Panc1 (cell line): Measurements from ENCODE around the gene MC3R. TPM values are rescaled to one million over a fixed set of nuclear protein-coding genes. Genes with fewer than 3 reads are reported as not detected.

Experiments
- ATAC-seq: fragments of 200-7000 bp; cut with Tn5 transposase; 2 replicates; pipeline ENCODE4 v1.9.1; 2020; ENCODE audit warnings: mild to moderate bottlenecking, moderate library complexity
- BruUV-seq: library from RNA; stranded (reverse); fragments of 400-500 nt; replicated peaks from 2 replicates; lab custom pipeline; 2021; lab: Mats Ljungman, UMichigan
- CTCF ChIA-PET: fragments of 300-600 bp; sonication (Branson Sonifier 250); formaldehyde crosslinking; loops from one replicate; lab custom pipeline; 2022; ENCODE audit warnings: antibody characterized with exemption; lab: Charles Lee
- POLR2A ChIA-PET: fragments of 300-600 bp; sonication (Branson Sonifier 250); formaldehyde crosslinking; loops from one replicate; lab custom pipeline; 2022; ENCODE audit warnings: antibody characterized with exemption; lab: Charles Lee
- DNase-seq: peaks from one replicate; pipeline ENCODE4 v3.0.0-alpha.2; 2010; ENCODE audit warnings: low read depth, low spot score
- H3K27ac ChIP-seq: 2 replicates; pipeline ENCODE4 v1.5.1; 2011; ENCODE audit warnings: mild to moderate bottlenecking, low read length, inconsistent platforms
- H3K27me3 ChIP-seq: fragments of 200-500 bp; sonication (Bioruptor generic); 2 replicates; pipeline ENCODE4 v1.6.0; 2014; ENCODE audit warnings: low read length, inconsistent platforms; ENCODE audit not compliant: control insufficient read depth, insufficient read depth
- H3K36me3 ChIP-seq: fragments of 200-500 bp; sonication (Bioruptor generic); 2 replicates; pipeline ENCODE4 v1.5.1; 2014; ENCODE audit warnings: inconsistent platforms, mild to moderate bottlenecking, low read length, moderate library complexity; ENCODE audit not compliant: control insufficient read depth, insufficient read depth
- H3K4me1 ChIP-seq: 2 replicates; pipeline ENCODE4 v1.5.1; 2011; ENCODE audit warnings: inconsistent platforms, mild to moderate bottlenecking, low read length, moderate library complexity; ENCODE audit not compliant: control insufficient read depth, insufficient read depth
- H3K4me3 ChIP-seq, 2 experiments: 2 replicates each; pipeline ENCODE4 v1.5.1; 2011 to 2012; ENCODE audit warnings: low read depth in 2 of 2, low read length in 2 of 2, mild to moderate bottlenecking in 2 of 2, inconsistent platforms in 1 of 2, moderate library complexity in 1 of 2
- H3K9me3 ChIP-seq: fragments of 200-500 bp; sonication (Bioruptor generic); 2 replicates; pipeline ENCODE4 v1.5.1; 2014; ENCODE audit warnings: low read depth, mild to moderate bottlenecking, inconsistent platforms, low read length, moderate library complexity; ENCODE audit not compliant: control insufficient read depth, insufficient read depth
- POLR2AphosphoS5 ChIP-seq: IDR thresholded peaks from 2 replicates; pipeline ENCODE4 v1.6.1; 2012; ENCODE audit warnings: mild to moderate bottlenecking, low read depth, low read length, moderate library complexity
- SIN3A ChIP-seq: IDR thresholded peaks from 2 replicates; pipeline ENCODE4 v1.6.1; 2012; ENCODE audit warnings: low read depth, mild to moderate bottlenecking, low read length, moderate library complexity, borderline replicate concordance; ENCODE audit not compliant: insufficient read depth
- TCF7L2 ChIP-seq: IDR thresholded peaks from 2 replicates; pipeline ENCODE4 v1.6.1; 2011; ENCODE audit warnings: mild to moderate bottlenecking, low read depth, low read length, inconsistent platforms
- in situ Hi-C: cut with HindIII; loops from 2 replicates; pipeline ENCODE4 v1.10.0; 2016; ENCODE audit warnings: low sequenced_read_pairs, low pct_unique_long_range_greater_than_20kb
- intact Hi-C: fragments of 100-400 bp; cut with micrococcal nuclease; formaldehyde crosslinking; loops from one replicate; pipeline ENCODE4 v1.10.0; 2022; ENCODE audit not compliant: unreplicated experiment
- total RNA-seq: library from RNA; stranded (reverse); gene quantifications from one replicate; pipeline ENCODE4 v1.2.1, GENCODE V29; 2021; ENCODE audit not compliant: unreplicated experiment
- TF ChIP-seq, protein P1 (sequence below), 2 experiments: IDR thresholded peaks; 2 replicates each; pipeline ENCODE4 v1.6.1; 2011 to 2012; ENCODE audit warnings: low read depth in 2 of 2, control low read depth in 1 of 2, low read length in 1 of 2, mild to moderate bottlenecking in 1 of 2, moderate library complexity in 1 of 2; ENCODE audit not compliant: insufficient read depth in 1 of 2
- TF ChIP-seq, protein P2 (sequence below): fragments of 450-650 bp; IDR thresholded peaks from 2 replicates; pipeline ENCODE4 v1.5.1; 2017; ENCODE audit warnings: mild to moderate bottlenecking

MC3R gene
- total RNA-seq, 1 experiment from 2014 or later: not detected

DNA sequence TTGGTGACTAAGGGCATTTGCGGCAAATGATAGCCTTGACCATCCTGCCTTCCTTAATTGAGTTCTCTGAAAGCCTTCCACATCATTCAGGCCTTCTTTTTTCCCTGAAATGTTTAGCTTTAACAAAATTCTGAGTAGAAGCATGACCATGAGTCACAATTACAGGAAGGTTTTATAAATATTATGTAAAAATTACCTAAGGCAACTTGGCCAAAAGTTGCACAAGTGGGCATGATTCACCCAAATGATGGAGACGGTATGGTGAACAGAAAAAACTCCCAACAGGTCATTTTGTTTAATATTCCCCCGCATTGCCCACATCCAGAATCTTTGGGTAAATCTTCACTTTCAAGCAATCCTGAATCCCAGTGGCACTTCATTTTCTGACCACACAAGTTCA, 37.0 kb downstream of the MC3R start:
- CTCF ChIA-PET: no interaction called here
- Histone ChIP-seq H3K4me1 (no peaks in the 10 kb centered on the region), H3K27ac (no peak overlapping the region), H3K9me3 (no peaks in the 10 kb centered on the region), H3K4me3 (no peak overlapping the region), H3K27me3 (no peaks in the 10 kb centered on the region; the same call in 1 of the 2 replicates), H3K36me3 (no peaks in the 10 kb centered on the region)
- BruUV-seq: no TSS peak
- DNase-seq (no peak), ATAC-seq (no peak)
- no peak for TF ChIP-seq TCF7L2
- no peak for TF ChIP-seq POLR2AphosphoS5
- no peak for TF ChIP-seq SIN3A
- TF ChIP-seq, protein P1, sequence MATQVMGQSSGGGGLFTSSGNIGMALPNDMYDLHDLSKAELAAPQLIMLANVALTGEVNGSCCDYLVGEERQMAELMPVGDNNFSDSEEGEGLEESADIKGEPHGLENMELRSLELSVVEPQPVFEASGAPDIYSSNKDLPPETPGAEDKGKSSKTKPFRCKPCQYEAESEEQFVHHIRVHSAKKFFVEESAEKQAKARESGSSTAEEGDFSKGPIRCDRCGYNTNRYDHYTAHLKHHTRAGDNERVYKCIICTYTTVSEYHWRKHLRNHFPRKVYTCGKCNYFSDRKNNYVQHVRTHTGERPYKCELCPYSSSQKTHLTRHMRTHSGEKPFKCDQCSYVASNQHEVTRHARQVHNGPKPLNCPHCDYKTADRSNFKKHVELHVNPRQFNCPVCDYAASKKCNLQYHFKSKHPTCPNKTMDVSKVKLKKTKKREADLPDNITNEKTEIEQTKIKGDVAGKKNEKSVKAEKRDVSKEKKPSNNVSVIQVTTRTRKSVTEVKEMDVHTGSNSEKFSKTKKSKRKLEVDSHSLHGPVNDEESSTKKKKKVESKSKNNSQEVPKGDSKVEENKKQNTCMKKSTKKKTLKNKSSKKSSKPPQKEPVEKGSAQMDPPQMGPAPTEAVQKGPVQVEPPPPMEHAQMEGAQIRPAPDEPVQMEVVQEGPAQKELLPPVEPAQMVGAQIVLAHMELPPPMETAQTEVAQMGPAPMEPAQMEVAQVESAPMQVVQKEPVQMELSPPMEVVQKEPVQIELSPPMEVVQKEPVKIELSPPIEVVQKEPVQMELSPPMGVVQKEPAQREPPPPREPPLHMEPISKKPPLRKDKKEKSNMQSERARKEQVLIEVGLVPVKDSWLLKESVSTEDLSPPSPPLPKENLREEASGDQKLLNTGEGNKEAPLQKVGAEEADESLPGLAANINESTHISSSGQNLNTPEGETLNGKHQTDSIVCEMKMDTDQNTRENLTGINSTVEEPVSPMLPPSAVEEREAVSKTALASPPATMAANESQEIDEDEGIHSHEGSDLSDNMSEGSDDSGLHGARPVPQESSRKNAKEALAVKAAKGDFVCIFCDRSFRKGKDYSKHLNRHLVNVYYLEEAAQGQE (IDR thresholded peaks at IDR 0.05; ENCODE audit: insufficient read depth in 1 of 2, low read depth in 2 of 2, low read length in 1 of 2): no peak
- TF ChIP-seq, protein P2, sequence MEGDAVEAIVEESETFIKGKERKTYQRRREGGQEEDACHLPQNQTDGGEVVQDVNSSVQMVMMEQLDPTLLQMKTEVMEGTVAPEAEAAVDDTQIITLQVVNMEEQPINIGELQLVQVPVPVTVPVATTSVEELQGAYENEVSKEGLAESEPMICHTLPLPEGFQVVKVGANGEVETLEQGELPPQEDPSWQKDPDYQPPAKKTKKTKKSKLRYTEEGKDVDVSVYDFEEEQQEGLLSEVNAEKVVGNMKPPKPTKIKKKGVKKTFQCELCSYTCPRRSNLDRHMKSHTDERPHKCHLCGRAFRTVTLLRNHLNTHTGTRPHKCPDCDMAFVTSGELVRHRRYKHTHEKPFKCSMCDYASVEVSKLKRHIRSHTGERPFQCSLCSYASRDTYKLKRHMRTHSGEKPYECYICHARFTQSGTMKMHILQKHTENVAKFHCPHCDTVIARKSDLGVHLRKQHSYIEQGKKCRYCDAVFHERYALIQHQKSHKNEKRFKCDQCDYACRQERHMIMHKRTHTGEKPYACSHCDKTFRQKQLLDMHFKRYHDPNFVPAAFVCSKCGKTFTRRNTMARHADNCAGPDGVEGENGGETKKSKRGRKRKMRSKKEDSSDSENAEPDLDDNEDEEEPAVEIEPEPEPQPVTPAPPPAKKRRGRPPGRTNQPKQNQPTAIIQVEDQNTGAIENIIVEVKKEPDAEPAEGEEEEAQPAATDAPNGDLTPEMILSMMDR: no peak
- intact Hi-C loops: no loop called here
- POLR2A ChIA-PET: no interaction called here
- in situ Hi-C loops: no loop called here

- ATAC-seq (no peak), DNase-seq (no peak)
- Histone ChIP-seq H3K36me3 (no peaks in the 10 kb centered on the region), H3K27me3 (no peaks in the 10 kb centered on the region; the same call in 1 of the 2 replicates), H3K4me1 (no peaks in the 10 kb centered on the region), H3K27ac (no peak overlapping the region), H3K9me3 (no peaks in the 10 kb centered on the region), H3K4me3 (no peak overlapping the region)
- intact Hi-C loops (no loop called here), in situ Hi-C loops (no loop called here)
- CTCF ChIA-PET: no interaction called here
- POLR2A ChIA-PET: no interaction called here
- no TSS peak for BruUV-seq
- no peak for TF ChIP-seq SIN3A
- TF ChIP-seq TCF7L2: no peak
- no peak for TF ChIP-seq POLR2AphosphoS5
- TF ChIP-seq, protein P1 (IDR thresholded peaks at IDR 0.05; ENCODE audit: insufficient read depth in 1 of 2, low read depth in 2 of 2, low read length in 1 of 2): no peak
- TF ChIP-seq, protein P2: no peak
Measured at GRCh38 chr20:56289652-56290051, 41.1 kb downstream of the MC3R start.
